ENCODE measurements around the gene EDDM13. TPM values are rescaled to one million over a fixed set of nuclear protein-coding genes. Genes with fewer than 3 reads are reported as not detected.
A peak's percentile ranks its signal among the peaks of the same experiment; 100 is the strongest.
"Not testable (repeated sequence)": the region's sequence is repeated elsewhere in the genome, so short reads cannot be mapped to it uniquely, and the experiment has no call there.

Gene EDDM13
- total RNA-seq, 4 donors from 2014 or later = not detected

GRCh38 chr19:56321989-56322440, 49.5 kb downstream of the EDDM13 start:
- no peaks in the 10 kb centered on the region for H3K27me3 ChIP-seq
- no peaks in the 10 kb centered on the region for H3K9me3 ChIP-seq
- H3K4me3 ChIP-seq = no peak overlapping the region
- no peaks in the 10 kb centered on the region for H3K36me3 ChIP-seq
- intact Hi-C loops (cut with DNase I; ENCODE audit: low total_unique reads) (no loop called here), in situ Hi-C loops (cut with MboI; ENCODE audit: low sequenced_read_pairs in 4 of 4) (no loop called here)
- TF ChIP-seq POLR2A (IDR thresholded peaks at IDR 0.05) (no peak), CTCF (IDR thresholded peaks at IDR 0.05 in 4 of 5, conservative IDR thresholded peaks at IDR 0.05 in 1 of 5) (no peak)
- no peaks in the 10 kb centered on the region for H3K4me1 ChIP-seq
- DNase-seq (no peak), ATAC-seq (no peak)
- no peak overlapping the region for H3K27ac ChIP-seq

GRCh38 chr19:56324436-56324835, 51.9 kb downstream of the EDDM13 start:
- Histone ChIP-seq H3K4me1 (no peaks in the 10 kb centered on the region), H3K4me3 (no peak overlapping the region), H3K9me3 (no peaks in the 10 kb centered on the region), H3K27me3 (no peaks in the 10 kb centered on the region), H3K36me3 (no peaks in the 10 kb centered on the region), H3K27ac (no peak overlapping the region)
- in situ Hi-C loops (cut with MboI; ENCODE audit: low sequenced_read_pairs in 4 of 4) = no loop called here
- no peak for TF ChIP-seq POLR2A (IDR thresholded peaks at IDR 0.05)
- no peak for TF ChIP-seq CTCF (IDR thresholded peaks at IDR 0.05 in 4 of 5, conservative IDR thresholded peaks at IDR 0.05 in 1 of 5)
- ATAC-seq (no peak), DNase-seq (no peak)
- intact Hi-C loops (cut with DNase I; ENCODE audit: low total_unique reads) = no loop called here

GRCh38 chr19:56332695-56333094, 60.1 kb downstream of the EDDM13 start:
- Histone ChIP-seq H3K9me3 (peaks cover 0 to 11% (median 0%) of the 10 kb centered on the region in 3 donors), H3K36me3 (no peaks in the 10 kb centered on the region), H3K4me1 (no peaks in the 10 kb centered on the region), H3K27me3 (no peaks in the 10 kb centered on the region), H3K4me3 (no peak overlapping the region), H3K27ac (no peak overlapping the region)
- in situ Hi-C loops (cut with MboI; ENCODE audit: low sequenced_read_pairs in 4 of 4) = no loop called here
- TF ChIP-seq CTCF (IDR thresholded peaks at IDR 0.05 in 4 of 5, conservative IDR thresholded peaks at IDR 0.05 in 1 of 5) (no peak), POLR2A (IDR thresholded peaks at IDR 0.05) (no peak)
- intact Hi-C loops (cut with DNase I; ENCODE audit: low total_unique reads) = no loop called here
- DNase-seq = no peak
- no peak for ATAC-seq

- Histone ChIP-seq H3K36me3 (no peaks in the 10 kb centered on the region), H3K4me3 (no peak overlapping the region), H3K27ac (no peak overlapping the region), H3K4me1 (no peaks in the 10 kb centered on the region), H3K9me3 (peaks cover 0 to 11% (median 0%) of the 10 kb centered on the region in 3 donors), H3K27me3 (no peaks in the 10 kb centered on the region)
- in situ Hi-C loops (cut with MboI; ENCODE audit: low sequenced_read_pairs in 4 of 4) = no loop called here
- TF ChIP-seq CTCF (IDR thresholded peaks at IDR 0.05 in 4 of 5, conservative IDR thresholded peaks at IDR 0.05 in 1 of 5) = peak in 1 of 5 experiments; percentile 16
- no peak for TF ChIP-seq POLR2A (IDR thresholded peaks at IDR 0.05)
- intact Hi-C loops (cut with DNase I; ENCODE audit: low total_unique reads) = no loop called here
- no peak for DNase-seq
- no peak for ATAC-seq
These were observed 61.0 kb downstream of the EDDM13 start for GRCh38 chr19:56333506-56333905.

GRCh38 chr19:56335371-56335770, 62.8 kb downstream of the EDDM13 start:
- intact Hi-C loops (cut with DNase I; ENCODE audit: low total_unique reads); H3K27me3 ChIP-seq; in situ Hi-C loops (cut with MboI; ENCODE audit: low sequenced_read_pairs in 4 of 4); H3K27ac ChIP-seq; H3K4me1 ChIP-seq; ATAC-seq; H3K4me3 ChIP-seq; DNase-seq; H3K36me3 ChIP-seq: not testable (repeated sequence)
- peaks cover 0 to 11% (median 0%) of the 10 kb centered on the region in 3 donors for H3K9me3 ChIP-seq

GRCh38 chr19:56337077-56337476, 64.5 kb downstream of the EDDM13 start:
- ATAC-seq; H3K27me3 ChIP-seq; in situ Hi-C loops (cut with MboI; ENCODE audit: low sequenced_read_pairs in 4 of 4); intact Hi-C loops (cut with DNase I; ENCODE audit: low total_unique reads); DNase-seq; H3K4me1 ChIP-seq; H3K27ac ChIP-seq; H3K4me3 ChIP-seq; H3K36me3 ChIP-seq: not testable (repeated sequence)
- peaks cover 0 to 10% (median 0%) of the 10 kb centered on the region in 3 donors for H3K9me3 ChIP-seq

GRCh38 chr19:56339031-56339430, 66.5 kb downstream of the EDDM13 start:
- H3K4me3 ChIP-seq; H3K27me3 ChIP-seq; in situ Hi-C loops (cut with MboI; ENCODE audit: low sequenced_read_pairs in 4 of 4); DNase-seq; intact Hi-C loops (cut with DNase I; ENCODE audit: low total_unique reads); H3K27ac ChIP-seq; H3K9me3 ChIP-seq; H3K4me1 ChIP-seq; ATAC-seq; H3K36me3 ChIP-seq: not testable (repeated sequence)
